B cell (primary cell): ENCODE data around the gene VAV3. TPM values are rescaled to one million over a fixed set of nuclear protein-coding genes. Genes with fewer than 3 reads are reported as not detected.

Experiments
- ATAC-seq: fragments of 200-7000 bp; cut with Tn5 transposase; one replicate; pipeline ENCODE4 v1.10.0; 2021; ENCODE audit warnings: low read depth, mild to moderate bottlenecking, moderate number of reproducible peaks, moderate library complexity
- CTCF ChIA-PET: fragments of 350-600 bp; sonication (Branson Sonifier 250); formaldehyde crosslinking; loops from one replicate; lab custom pipeline; 2021; ENCODE audit warnings: antibody characterized with exemption, inconsistent platforms; lab: Charles Lee
- POLR2A ChIA-PET: fragments of 350-600 bp; sonication (Branson Sonifier 250); formaldehyde crosslinking; loops from one replicate; lab custom pipeline; 2021; ENCODE audit warnings: antibody characterized with exemption; lab: Charles Lee
- DNase-seq: peaks from one replicate; pipeline ENCODE4 v3.0.0; 2013
- H2AFZ ChIP-seq: 2 replicates; pipeline ENCODE4 v1.6.1; 2012; ENCODE audit warnings: mild to moderate bottlenecking, low read depth, low read length; ENCODE audit not compliant: insufficient read depth, poor library complexity, severe bottlenecking
- H3K27ac ChIP-seq, 2 donors: 1 replicate in 1 of 2; 2 replicates in 1 of 2; pipeline ENCODE4 v1.5.1; 2012 to 2013; ENCODE audit warnings: low read length in 2 of 2, mild to moderate bottlenecking in 2 of 2, moderate library complexity in 1 of 2
- H3K27me3 ChIP-seq, 4 experiments: fragments of 200-600 bp in 1 of 4; sonication (generic) in 1 of 4; replicated peaks in 1 of 4; 1 replicate in 2 of 4; 2 replicates in 2 of 4; pipeline versions ENCODE4 v1.6.1 to v1.7.0; 2013 to 2016; ENCODE audit warnings: low read length in 3 of 4, mild to moderate bottlenecking in 2 of 4, mixed read lengths in 1 of 4, moderate library complexity in 1 of 4; ENCODE audit not compliant: insufficient read depth in 4 of 4, control insufficient read depth in 3 of 4; ENCODE audit errors: control extremely low read depth in 1 of 4
- H3K36me3 ChIP-seq, 2 experiments: replicated peaks in 1 of 2; 1 replicate in 1 of 2; 2 replicates in 1 of 2; pipeline versions ENCODE4 v1.6.1 to v1.7.1; 2013; ENCODE audit warnings: low read length in 1 of 2; ENCODE audit not compliant: insufficient read depth in 2 of 2, control insufficient read depth in 1 of 2; ENCODE audit errors: control extremely low read depth in 1 of 2, extremely low read depth in 1 of 2
- H3K4me1 ChIP-seq, 2 donors: fragments of 200-600 bp in 1 of 2; sonication (generic) in 1 of 2; 1 replicate in 1 of 2; 2 replicates in 1 of 2; pipeline versions ENCODE4 v1.5.1 to v1.6.1; 2013 to 2017; ENCODE audit warnings: low read length in 2 of 2; ENCODE audit not compliant: control insufficient read depth in 2 of 2, insufficient read depth in 2 of 2
- H3K4me2 ChIP-seq: replicated peaks from 2 replicates; pipeline ENCODE3; 2012; ENCODE audit warnings: mild to moderate bottlenecking, low read depth, low read length; ENCODE audit not compliant: poor library complexity, severe bottlenecking
- H3K4me3 ChIP-seq, 5 experiments: fragments of 200-600 bp in 1 of 5; sonication (generic) in 1 of 5; 1 replicate in 3 of 5; 2 replicates in 2 of 5; pipeline versions ENCODE4 v1.5.1 to v1.7.0; 2011 to 2016; ENCODE audit warnings: low read length in 4 of 5, mild to moderate bottlenecking in 4 of 5, low read depth in 2 of 5, control low read depth in 1 of 5, moderate library complexity in 1 of 5; ENCODE audit not compliant: insufficient read depth in 1 of 5; ENCODE audit errors: control extremely low read depth in 1 of 5, extremely low read depth in 1 of 5
- H3K79me2 ChIP-seq: fragments of 200-600 bp; sonication (generic); one replicate; pipeline ENCODE4 v1.6.0; 2016; ENCODE audit warnings: low read length; ENCODE audit not compliant: control insufficient read depth, insufficient read depth
- H3K9ac ChIP-seq: fragments of 200-600 bp; sonication (generic); 2 replicates; pipeline ENCODE4 v1.6.1; 2017; ENCODE audit warnings: mild to moderate bottlenecking, low read length, moderate library complexity
- H3K9me3 ChIP-seq, 3 donors: one replicate each; pipeline versions ENCODE4 v1.6.1 to v1.7.1; 2013; ENCODE audit warnings: low read length in 2 of 3; ENCODE audit not compliant: control insufficient read depth in 2 of 3, insufficient read depth in 1 of 3; ENCODE audit errors: control extremely low read depth in 1 of 3
- H4K20me1 ChIP-seq: 2 replicates; pipeline ENCODE4 v1.6.0; 2012; ENCODE audit warnings: mild to moderate bottlenecking, low read length; ENCODE audit not compliant: insufficient read depth, control insufficient read depth, poor library complexity, severe bottlenecking
- H3K27ac Mint-ChIP-seq: one replicate; pipeline ENCODE4 v1.8.0; 2021; ENCODE audit warnings: mixed read lengths
- H3K27me3 Mint-ChIP-seq: one replicate; pipeline ENCODE4 v1.8.0; 2021; ENCODE audit warnings: mixed read lengths
- H3K4me1 Mint-ChIP-seq: one replicate; pipeline ENCODE4 v1.8.0; 2021; ENCODE audit warnings: mixed read lengths
- H3K4me3 Mint-ChIP-seq: one replicate; pipeline ENCODE4 v1.8.0; 2021; ENCODE audit warnings: mixed read lengths
- H3K9me3 Mint-ChIP-seq: one replicate; pipeline ENCODE4 v1.8.0; 2022; ENCODE audit warnings: mixed read lengths; ENCODE audit not compliant: insufficient read depth
- CTCF ChIP-seq: fragments of 200-600 bp; IDR thresholded peaks from one replicate; pipeline ENCODE4 v1.8.0; 2022; ENCODE audit warnings: antibody characterized with exemption, mild to moderate bottlenecking
- EZH2 ChIP-seq: IDR thresholded peaks from 2 replicates; pipeline ENCODE4 v1.6.1; 2012; ENCODE audit warnings: borderline replicate concordance, low read depth, mild to moderate bottlenecking, moderate library complexity, low read length; ENCODE audit not compliant: insufficient read depth, poor library complexity, severe bottlenecking
- WGBS: methylation state at CpG from one replicate; pipeline ENCODE4 v1.1.5; 2013; ENCODE audit warnings: missing lambda C conversion rate; ENCODE audit not compliant: insufficient coverage; 5-methylcytosine and 5-hydroxymethylcytosine counted together
- intact Hi-C: fragments of 100-400 bp; cut with micrococcal nuclease; formaldehyde crosslinking; loops from one replicate; pipeline ENCODE4 v1.10.0; 2022
- polyA plus RNA-seq: library from polyadenylated mRNA; depleted of rRNA; stranded (reverse); fragments of >200 nt; gene quantifications from 2 replicates; pipeline ENCODE4 v1.2.3, GENCODE V29; 2012
- total RNA-seq, 2 donors: library from RNA; stranded (reverse); fragments of 120-200 nt in 1 of 2; gene quantifications; 1 replicate in 1 of 2; 2 replicates in 1 of 2; pipeline versions ENCODE4 v1.2.3 to v1.2.4, GENCODE V29; 2013 to 2022

The VAV3 gene
- total and polyA plus RNA-seq, 2 donors (not counting 1 experiment from before 2014, with no cell fraction given): 14.8 to 32.5 TPM

- no peak overlapping the region for H3K4me3 Mint-ChIP-seq
- H3K4me1 ChIP-seq: no peaks in the 10 kb centered on the region
- no peak overlapping the region for H3K9ac ChIP-seq
- no peaks in the 10 kb centered on the region for H3K9me3 ChIP-seq
- H3K9me3 Mint-ChIP-seq: no peaks in the 10 kb centered on the region
- DNase-seq (no peak), ATAC-seq (no peak)
- CTCF ChIA-PET: no interaction called here
- TF ChIP-seq CTCF (no peak), EZH2 (no peak)
- H3K4me2 ChIP-seq: no peak overlapping the region
- no peaks in the 10 kb centered on the region for H3K4me1 Mint-ChIP-seq
- H3K4me3 ChIP-seq: no peak overlapping the region
- no peaks in the 10 kb centered on the region for H3K27me3 ChIP-seq
- H3K27ac Mint-ChIP-seq: no peak overlapping the region
- H3K36me3 ChIP-seq: peaks cover 0 to 3% of the 10 kb centered on the region in 2 experiments
- intact Hi-C loops: no loop called here
- 57% methylated on average over 2 of the region's 2 CpGs for WGBS
- H3K27ac ChIP-seq: no peak overlapping the region
- no peaks in the 10 kb centered on the region for H3K27me3 Mint-ChIP-seq
- POLR2A ChIA-PET: no interaction called here
- no peaks in the 10 kb centered on the region for H3K79me2 ChIP-seq
- H2AFZ ChIP-seq: no peak overlapping the region
- no peaks in the 10 kb centered on the region for H4K20me1 ChIP-seq
These were observed 35.7 kb upstream of the VAV3 start for GRCh38 chr1:108000620-108001111.

GRCh38 chr1:108000184-108000583 lies 35.2 kb upstream of the VAV3 start:
- no peak overlapping the region for H3K4me3 Mint-ChIP-seq
- Histone ChIP-seq H2AFZ (no peak overlapping the region), H3K36me3 (peaks cover 0 to 3% of the 10 kb centered on the region in 2 experiments), H3K27me3 (no peaks in the 10 kb centered on the region), H3K9me3 (no peaks in the 10 kb centered on the region), H3K79me2 (no peaks in the 10 kb centered on the region), H4K20me1 (no peaks in the 10 kb centered on the region), H3K4me3 (no peak overlapping the region), H3K4me1 (no peaks in the 10 kb centered on the region), H3K9ac (no peak overlapping the region), H3K4me2 (no peak overlapping the region), H3K27ac (no peak overlapping the region)
- no peaks in the 10 kb centered on the region for H3K4me1 Mint-ChIP-seq
- intact Hi-C loops: no loop called here
- H3K9me3 Mint-ChIP-seq: no peaks in the 10 kb centered on the region
- ChIA-PET CTCF (no interaction called here), POLR2A (no interaction called here)
- DNase-seq (no peak), ATAC-seq (no peak)
- H3K27ac Mint-ChIP-seq: no peak overlapping the region
- WGBS: 74% methylated on average over 2 of the region's 6 CpGs
- TF ChIP-seq EZH2 (no peak), CTCF (no peak)
- no peaks in the 10 kb centered on the region for H3K27me3 Mint-ChIP-seq
